HG02970 (cell line): ENCODE data around the gene CDC42EP5.

Source experiments
- ATAC-seq: cut with Tn5 transposase; IDR thresholded peaks from one replicate; pipeline ENCODE4 v1.9.1; 2021; ENCODE audit warnings: mild to moderate bottlenecking, moderate library complexity, moderate number of reproducible peaks; ENCODE audit not compliant: unreplicated experiment, low FRiP score

Gene CDC42EP5

DNA sequence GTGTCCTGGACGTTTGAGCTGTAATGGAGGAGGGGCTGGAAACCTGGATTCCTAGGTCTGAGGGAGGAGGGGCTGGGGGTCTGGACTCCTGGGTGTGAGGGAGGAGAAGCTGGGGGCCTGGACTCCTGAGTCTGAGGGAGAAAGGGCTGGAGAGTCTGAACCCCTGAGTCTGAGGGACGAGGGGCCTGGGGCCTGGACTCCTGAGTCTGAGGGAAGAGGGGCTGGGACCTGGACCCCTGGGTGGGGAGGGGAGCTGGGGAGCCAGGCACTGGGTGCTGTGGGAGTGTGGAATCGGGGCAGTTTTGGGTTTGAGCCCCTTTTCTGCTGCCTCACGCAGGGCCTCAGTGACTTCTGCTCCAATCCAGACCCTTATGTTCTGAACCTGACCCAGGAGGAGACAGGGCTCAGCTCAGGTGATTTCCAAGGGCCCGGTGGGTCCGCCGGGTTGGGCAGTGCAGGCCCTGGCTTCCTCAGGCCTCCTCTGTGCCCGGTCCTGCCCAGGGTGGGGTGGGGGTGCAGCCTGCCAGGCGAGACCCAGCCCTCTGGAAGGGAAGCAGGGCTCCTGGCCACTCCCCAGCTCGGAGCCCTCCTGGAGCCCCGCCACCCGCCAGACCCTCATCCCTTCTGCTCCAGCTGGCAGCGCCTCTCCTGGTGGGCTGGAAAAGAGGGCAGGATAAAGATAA lies 43.4 kb downstream of the CDC42EP5 start:
- ATAC-seq: no peak

DNA sequence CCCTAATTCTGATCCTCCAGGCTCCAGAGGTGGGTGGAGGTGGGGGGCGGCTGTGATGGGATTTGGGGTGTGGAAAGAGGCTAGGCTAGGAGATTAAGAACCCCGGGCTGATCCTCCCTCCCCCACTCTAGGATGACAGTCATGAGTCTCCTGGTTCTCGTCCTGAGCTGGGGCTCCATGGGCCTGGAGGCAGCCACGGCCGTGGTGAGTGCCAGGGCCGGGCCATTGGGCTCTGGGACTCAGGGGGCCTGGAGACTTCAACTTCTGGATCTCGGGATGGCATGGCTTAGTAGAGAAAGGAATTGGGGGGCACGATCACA lies 44.0 kb downstream of the CDC42EP5 start:
- no peak for ATAC-seq

DNA sequence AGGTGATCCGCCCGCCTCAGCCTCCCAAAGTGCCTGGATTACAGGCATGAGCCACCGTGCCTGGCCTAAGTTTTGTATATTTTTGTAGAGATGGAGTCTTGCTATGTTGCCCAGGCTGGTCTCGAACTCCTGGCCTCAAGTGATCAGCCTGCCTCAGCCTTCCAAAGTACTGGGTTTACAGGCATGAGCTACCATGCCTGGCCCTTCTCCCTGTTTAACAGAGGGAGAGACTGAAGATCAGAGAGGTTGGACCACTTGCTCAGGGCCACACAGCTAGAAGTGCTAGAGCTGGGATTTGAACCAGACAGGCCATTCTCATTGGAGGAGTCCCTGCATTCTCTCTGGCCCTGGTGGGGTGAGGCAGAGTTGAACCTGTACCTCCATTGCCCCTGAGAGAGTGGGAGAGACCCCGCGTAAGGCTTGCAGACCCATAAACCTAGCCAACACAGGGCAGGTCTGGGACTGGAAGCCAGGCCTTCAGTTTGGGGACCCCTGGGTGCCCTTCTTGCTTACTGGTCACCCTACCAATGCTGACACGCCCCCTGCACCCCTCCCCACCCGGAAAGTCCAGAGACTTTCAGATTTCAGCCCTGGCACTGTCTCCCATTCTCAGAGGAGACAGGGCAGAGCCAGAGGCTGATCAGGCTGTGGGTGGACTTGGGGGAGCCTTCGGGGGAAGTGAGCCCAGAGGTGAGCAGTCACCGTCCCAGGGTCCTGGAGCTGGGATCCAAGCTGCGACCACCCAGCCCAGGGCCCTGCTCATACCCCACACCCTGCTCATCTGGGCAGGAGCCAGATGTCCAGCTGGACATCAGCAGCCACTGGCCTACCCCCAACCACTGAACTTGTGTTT lies 44.5 kb downstream of the CDC42EP5 start:
- no peak for ATAC-seq

DNA sequence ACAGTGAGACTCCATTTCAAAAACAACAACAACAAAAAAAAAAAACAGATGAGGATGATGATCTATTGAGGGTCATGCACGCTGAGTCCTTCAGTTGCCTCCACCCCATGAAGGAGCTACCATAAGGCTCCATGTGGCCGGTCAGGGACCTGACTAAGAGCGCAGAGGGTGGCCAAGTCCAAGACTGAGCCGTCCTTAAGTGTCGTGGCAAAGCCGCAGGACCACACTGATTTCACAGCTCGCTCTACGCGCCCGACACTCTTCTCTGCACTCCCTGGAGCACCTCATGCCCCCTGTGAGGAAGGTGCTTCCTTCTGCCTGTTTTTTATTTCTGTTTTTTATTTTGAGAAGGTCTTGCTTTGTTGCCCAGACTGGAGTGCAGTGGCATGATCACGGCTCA lies 45.5 kb downstream of the CDC42EP5 start:
- no peak for ATAC-seq

DNA sequence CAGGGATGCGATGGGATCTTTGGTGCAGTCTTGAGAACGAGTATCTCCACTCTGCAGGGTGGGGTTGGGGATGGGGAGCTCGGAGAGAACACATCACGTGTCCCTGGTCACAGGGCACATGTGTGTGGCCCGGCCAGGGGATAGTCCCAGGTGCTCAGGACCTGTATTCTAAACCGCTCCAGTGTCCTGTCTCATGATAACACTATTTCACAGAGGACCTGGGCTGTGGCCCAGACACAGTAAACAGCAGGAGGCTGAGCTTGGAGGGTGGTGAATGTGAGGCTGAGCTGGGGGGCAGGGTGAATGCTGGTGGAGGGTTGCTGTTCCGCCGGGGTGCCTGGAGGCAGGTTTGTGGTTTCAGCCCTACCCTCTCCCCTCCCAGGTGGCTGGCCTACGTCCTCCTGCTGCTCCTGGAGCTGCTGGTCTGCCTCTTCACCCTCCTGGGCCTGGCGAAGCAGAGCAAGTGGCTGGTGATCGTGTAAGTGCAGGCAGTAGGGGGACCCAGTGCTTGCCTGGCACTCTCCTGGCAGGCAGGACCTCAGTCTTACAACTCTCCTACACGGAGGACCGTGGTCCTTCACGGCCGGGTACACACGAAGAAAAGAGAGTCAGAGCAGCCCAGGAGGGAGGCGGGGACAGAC lies 46.7 kb downstream of the CDC42EP5 start:
- no peak for ATAC-seq

DNA sequence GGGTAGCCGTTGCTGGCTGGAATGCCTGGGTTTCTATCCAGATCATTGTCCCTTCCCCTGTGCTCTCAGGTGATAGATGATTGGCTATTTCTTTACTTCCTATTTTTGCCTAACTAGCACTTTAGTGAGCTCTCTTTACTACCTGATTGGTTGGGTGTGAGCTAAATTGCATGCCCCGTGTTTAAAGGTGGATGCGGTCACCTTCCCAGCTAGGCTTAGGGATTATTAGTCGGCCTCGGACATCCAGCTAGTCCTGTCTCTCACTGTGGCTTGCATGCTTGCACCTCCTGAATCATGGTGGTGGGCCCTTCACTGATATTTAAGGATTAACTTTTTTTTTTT lies 47.7 kb downstream of the CDC42EP5 start:
- no peak for ATAC-seq

DNA sequence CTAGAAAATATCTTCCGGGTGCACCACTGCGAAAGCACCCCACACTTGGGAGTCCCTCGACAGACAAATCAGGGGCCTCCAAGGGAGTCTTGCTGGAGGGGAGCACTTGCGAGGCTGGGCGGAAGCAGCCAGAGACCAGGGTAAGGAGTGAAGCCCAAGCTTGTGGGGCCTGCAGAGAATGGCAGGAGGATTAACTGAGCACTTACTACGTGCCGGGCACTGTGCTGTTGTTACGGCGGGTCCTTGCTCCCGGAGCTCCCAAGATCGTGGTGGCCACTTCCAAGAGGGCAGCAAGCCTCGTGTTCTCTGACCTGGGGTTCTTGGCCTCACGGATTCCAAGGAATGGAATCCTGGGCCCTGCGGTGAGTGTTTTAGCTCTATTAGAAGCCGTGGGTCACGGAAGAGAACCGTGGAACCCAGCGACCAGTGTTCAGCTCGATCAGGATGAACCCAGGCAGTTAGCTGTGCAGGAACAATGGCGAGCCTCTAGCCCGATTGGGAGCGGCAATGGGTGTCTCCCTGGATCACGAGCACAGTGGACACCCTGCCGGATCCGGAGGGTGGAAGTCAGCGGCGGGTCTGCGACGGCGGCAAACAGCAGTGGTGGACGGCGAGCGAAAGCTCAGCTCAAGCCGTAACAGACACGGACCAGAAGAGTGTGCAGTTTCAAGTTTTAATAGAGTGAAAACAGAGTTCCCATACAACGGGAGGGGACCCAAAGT lies 48.3 kb downstream of the CDC42EP5 start:
- no peak for ATAC-seq

DNA sequence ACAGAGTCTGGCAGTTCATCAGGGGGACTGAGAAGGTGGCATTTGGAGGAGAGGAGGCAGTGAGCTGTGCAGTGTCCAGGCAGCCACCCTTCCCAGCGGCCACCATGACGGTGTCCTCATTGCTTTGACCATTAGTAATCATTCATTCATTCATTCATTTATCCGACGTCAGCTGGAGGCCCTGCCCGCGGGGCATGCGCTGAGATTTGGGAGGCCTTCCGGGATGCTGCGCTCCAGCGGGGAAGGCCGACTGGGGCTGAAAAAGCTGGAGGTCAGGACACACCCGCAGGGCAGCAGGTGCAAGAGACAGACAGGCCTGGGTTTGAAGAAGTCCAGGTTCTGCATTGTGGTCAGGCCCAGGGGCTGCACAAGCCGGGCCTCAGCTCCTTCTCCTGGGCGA lies 48.9 kb downstream of the CDC42EP5 start:
- ATAC-seq: no peak

DNA sequence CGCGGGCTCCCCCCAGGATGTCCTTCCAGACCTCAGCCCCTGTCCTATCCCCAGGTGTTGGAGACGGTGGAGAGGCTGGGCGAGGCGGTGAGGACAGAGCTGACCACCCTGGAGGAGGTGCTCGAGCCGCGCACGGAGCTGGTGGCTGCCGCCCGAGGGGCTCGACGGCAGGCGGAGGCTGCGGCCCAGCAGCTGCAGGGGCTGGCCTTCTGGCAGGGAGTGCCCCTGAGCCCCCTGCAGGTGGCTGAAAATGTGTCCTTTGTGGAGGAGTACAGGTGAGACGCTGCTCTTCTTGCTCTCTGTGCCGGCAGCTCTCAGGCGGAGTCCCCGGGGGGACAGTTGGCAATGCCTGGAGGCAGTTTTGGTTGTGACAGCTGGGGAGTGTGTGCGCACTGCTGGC lies 51.0 kb downstream of the CDC42EP5 start:
- no peak for ATAC-seq

DNA sequence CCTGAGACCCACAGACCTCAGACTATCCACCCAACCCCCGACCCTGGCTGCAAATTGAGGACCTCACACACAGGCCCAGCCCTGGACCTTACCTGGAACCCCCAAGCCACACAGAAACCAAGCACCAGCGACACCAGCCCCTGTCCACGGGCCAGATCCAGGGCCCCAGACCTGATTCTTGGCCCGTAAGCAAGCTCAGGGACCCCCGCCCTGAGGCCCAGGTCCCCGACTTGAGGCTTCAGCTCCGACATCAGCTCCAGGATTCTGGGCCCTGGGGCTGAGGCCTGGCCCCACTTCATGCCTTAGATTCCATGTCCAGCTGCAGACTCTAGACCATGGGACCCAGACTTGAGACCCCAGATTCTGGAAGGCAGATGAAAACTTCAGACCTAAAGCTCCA lies 51.6 kb downstream of the CDC42EP5 start:
- no peak for ATAC-seq

DNA sequence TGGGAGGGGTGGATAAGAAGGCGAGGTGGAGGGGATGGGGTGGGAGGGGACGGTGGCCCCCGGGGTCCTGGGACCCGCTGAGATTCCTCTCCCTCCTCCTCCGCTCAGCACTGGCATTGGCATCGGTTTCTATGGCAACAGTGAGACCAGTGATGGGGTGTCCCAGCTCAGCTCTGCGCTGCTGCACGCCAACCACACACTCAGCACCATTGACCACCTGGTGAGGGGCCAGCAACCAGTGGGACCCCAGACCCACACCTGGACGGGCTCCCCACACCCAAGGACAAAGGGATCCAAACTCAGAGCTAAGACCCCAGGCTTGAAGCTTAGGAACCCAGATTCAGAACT lies 52.0 kb downstream of the CDC42EP5 start:
- ATAC-seq: no peak

DNA sequence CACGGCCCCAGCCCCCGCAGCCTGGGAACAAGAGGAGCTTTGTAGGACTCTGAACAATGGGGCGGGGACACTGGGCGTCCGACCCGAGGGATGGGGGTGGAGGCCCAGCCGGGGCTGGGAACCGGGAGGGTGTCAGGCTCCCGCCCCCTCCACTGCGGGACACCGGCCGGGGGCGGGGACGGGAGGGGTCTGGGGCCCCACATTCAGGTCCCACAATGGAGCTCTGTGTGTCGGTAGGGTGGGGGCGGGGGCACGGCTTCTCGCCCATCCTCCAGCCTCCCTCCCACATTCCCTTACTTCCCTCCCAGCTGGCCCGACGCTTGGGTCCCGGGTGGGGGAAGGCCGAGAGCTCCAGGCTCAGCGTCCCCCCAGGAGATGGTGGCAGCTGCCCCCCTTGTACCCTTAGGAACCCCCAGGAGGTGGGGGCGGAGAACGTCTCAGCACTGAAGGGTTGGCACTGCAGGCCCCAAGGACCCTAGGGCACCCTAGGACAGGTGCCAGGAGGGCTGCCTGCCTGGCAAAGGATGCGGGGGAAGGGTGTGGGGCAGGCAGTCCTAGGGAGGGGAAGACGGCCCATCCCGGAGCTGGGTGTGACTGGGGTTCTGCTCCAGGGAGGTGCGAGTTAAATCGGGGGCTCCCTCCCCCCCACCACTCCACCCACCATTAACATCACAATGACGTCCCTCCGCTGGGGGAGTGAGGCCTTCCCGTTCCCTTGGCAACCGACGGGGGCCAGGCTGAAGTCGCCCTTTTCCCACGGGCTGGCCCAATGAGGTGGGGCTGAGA lies 52.5 kb downstream of the CDC42EP5 start:
- no peak for ATAC-seq

DNA sequence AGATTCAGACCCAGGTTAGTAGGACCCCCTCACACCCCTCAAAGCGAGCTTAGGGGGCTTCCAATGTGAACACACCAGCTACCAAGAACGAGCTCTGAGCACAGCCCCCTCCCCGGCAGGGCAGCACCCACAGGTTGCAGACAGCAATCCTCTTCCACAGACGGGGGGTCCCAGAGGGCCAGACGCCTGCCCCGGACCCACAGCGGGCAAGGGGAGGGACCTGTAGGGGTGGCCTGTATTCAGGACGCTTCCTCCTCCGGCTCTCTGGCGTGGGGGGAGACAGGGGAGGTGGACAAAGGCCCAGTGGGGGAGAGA lies 53.1 kb downstream of the CDC42EP5 start:
- ATAC-seq: no peak

DNA sequence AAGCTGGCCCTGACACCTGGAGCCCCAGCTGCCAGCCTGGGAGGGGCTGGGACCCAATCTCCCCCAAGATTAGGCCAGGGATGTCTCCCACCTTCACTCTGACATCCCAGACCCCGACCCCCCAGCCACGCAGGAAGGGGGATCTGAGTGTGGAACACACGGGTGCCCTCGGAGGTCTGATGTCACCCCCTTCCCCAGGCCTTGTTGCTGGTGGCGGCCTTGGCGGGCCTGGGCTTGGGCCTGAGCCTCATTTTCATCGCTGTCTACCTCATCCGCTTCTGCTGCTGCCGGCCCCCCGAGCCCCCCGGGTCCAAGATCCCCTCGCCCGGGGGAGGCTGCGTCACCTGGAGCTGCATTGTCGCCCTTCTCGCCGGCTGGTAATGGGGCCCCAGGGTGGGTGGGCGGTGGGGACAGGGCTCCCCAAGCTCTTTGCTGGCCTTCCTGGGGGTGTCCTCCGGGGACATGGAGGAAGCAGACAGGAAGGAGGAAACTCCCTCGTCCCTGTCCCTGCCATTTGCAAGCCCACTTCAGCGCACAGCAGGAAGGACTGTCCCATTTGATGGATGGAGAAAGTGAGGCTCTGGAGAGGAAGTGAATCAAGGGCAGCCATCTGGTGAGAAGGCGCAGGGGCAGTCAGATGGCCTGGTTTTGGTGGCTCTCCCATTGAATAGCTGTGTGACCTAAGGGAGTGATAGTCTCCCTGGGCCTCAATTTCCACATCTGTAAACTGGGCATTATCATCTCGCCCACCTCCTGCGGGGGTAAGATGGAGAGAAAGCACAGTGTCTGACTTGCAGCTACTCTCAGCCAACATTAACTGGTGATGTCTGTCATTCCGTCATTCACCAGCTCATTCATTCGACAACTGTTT lies 53.9 kb downstream of the CDC42EP5 start:
- ATAC-seq: no peak

DNA sequence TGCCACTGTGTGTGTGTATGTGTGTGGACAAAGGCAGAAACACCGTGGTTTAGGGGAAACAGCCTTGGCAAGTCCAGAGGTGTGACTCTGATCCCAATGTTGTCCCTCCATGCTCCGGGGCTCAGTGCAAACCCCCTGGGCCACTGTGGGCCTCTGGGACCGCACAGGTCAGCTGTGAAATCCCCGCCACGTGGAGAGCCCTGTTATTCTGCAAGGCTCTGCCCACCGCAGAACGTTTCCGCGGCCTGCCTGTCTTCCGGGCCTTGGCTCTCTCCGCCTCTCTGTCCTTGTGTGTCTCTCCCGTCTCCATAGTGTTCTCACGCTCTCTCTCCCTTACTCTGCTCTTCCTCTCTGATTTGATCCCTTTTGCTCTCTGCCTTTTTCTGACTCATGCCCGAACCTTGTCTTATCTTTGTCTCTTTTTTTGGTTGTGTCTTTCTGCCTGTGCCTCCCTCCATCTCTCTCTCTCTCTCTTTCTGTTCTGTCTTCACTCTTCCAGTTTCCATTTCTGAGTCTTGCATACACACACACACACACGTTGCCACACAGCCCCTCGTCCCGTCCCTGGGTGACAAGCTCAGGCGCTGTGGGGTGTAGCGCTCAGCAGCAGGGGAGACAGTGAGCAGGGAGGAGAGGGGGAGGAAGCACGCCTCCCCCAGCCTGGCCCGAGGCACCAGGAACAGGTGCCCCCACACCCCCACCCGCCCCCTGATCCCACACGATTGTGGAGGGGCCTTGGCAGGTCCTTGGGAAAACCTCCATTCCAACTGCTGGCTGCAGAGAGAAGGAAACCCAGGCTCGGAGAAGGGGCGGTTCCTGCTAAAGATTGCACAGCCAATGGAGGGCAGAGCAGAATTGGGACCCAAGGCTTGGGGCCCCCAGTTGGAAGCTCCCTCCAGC lies 54.8 kb downstream of the CDC42EP5 start:
- no peak for ATAC-seq

DNA sequence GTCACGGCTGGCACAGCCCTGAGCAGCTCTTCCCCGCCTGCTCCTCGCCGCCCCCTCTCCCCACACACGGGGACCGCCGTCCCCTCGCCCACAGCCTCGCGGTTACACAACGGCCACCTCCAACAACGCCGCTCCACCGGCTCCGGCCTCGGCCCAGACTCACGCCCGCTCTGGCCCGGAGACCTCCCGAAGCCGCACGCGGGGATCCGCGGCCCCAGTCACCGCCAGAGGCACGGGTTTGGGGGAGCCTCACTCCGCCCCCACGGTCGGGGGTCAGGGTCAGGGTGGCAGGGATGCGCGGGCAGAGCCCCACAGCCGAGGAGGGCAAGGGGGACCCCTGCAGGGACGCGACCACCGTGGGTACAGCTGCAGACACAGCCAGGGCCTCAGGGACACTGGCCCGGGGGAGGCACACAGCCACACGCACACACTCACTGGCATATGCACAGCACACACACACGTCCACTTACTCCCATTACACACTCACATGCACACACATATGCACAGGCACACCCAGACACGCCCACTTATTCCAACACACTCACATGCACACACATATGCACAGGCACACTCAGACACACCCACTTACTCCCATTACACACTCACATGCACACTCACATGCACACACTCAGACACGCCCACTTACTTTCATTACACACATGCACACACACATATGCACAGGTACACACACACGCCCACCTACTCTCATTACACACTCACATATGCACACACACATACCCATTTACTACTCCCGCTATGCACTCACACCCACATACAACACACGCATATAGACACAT lies 56.2 kb downstream of the CDC42EP5 start:
- no peak for ATAC-seq

DNA sequence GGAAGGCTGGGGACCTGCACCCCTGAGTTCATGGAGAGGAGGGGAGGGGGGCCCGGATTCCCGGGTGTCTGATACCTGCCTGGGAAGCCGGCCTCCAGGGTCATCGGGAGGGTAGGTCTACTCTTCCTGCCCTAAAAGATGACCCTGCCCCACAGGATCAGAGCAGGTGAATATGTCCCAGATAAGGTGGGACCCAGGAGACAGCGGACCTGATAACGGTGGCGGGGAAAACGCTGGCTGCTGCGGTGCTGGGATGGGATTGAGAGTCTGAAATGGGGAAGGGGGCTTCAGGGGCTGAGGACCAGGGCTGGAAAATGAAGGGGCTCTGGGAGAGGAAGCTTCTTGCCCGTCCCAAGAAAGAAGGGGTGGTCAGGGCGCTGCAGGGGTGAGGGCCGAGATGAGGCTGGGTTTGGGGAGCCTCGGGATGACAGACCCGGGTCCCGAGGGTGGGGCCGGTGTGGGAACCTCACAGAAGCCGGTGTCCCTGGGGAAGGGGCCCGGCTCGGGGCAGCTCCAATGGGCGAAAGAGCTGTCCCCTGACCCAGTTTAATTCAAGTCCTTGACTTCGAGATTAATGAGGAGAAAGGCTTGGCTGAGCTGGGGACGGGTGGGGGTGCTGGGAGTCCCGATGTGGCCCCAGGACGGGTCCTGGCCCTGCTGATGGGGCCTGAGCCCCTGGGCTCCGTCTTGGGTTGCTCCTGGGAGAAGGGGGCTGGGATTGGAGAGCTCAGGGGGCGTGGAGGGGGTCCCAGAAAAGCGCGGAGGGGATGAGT lies 57.0 kb downstream of the CDC42EP5 start:
- no peak for ATAC-seq
